Activated gamma-delta T cell treated with Interleukin-2 at 50 U/mL for 16 hours (primary cell): ENCODE measurements around the gene FAF1.

Experiments
- DNase-seq: peaks from one replicate; pipeline ENCODE4 v3.0.0-alpha.2; 2020

Gene FAF1

GRCh38 chr1:50611675-50612074, 348.4 kb downstream of the FAF1 start:
- DNase-seq: no peak

GRCh38 chr1:50610563-50610962, 349.5 kb downstream of the FAF1 start:
- no peak for DNase-seq

GRCh38 chr1:50609508-50609907, 350.6 kb downstream of the FAF1 start:
- no peak for DNase-seq

GRCh38 chr1:50605186-50605875, 354.7 kb downstream of the FAF1 start:
- DNase-seq: no peak

GRCh38 chr1:50604580-50604979, 355.5 kb downstream of the FAF1 start:
- no peak for DNase-seq

GRCh38 chr1:50603274-50604271, 356.5 kb downstream of the FAF1 start:
- DNase-seq: no peak

- DNase-seq: no peak
These were observed 360.5 kb downstream of the FAF1 start for GRCh38 chr1:50599546-50599945.

GRCh38 chr1:50595874-50596273, 364.2 kb downstream of the FAF1 start:
- DNase-seq: no peak

- no peak for DNase-seq
These were observed 366.6 kb downstream of the FAF1 start for GRCh38 chr1:50593515-50593914.

- DNase-seq: no peak
These were observed 368.5 kb downstream of the FAF1 start for GRCh38 chr1:50591598-50591997.

GRCh38 chr1:50582346-50582745, 377.7 kb downstream of the FAF1 start:
- DNase-seq: no peak

- DNase-seq: no peak
These were observed 390.0 kb downstream of the FAF1 start for GRCh38 chr1:50570066-50570468.

- no peak for DNase-seq
These were observed 391.3 kb downstream of the FAF1 start for GRCh38 chr1:50568782-50569181.

GRCh38 chr1:50566405-50566804, 393.7 kb downstream of the FAF1 start:
- DNase-seq: no peak

GRCh38 chr1:50564417-50564816, 395.6 kb downstream of the FAF1 start:
- DNase-seq: no peak

GRCh38 chr1:50562106-50562505, 398.0 kb downstream of the FAF1 start:
- no peak for DNase-seq

GRCh38 chr1:50559421-50559820, 400.6 kb downstream of the FAF1 start:
- DNase-seq: no peak

GRCh38 chr1:50553921-50554320, 406.1 kb downstream of the FAF1 start:
- no peak for DNase-seq

GRCh38 chr1:50548243-50548642, 411.8 kb downstream of the FAF1 start:
- DNase-seq: no peak

GRCh38 chr1:50542362-50542761, 417.7 kb downstream of the FAF1 start:
- no peak for DNase-seq

- DNase-seq: no peak
These were observed 421.6 kb downstream of the FAF1 start for GRCh38 chr1:50538476-50538875.

GRCh38 chr1:50531601-50532000, 428.5 kb downstream of the FAF1 start:
- DNase-seq: no peak

GRCh38 chr1:50531027-50531426, 429.0 kb downstream of the FAF1 start:
- no peak for DNase-seq

- DNase-seq: no peak
These were observed 430.6 kb downstream of the FAF1 start for GRCh38 chr1:50529510-50529909.
